Prostate gland (tissue), 2 donors: ENCODE results near the gene IL36B. TPM values are rescaled to one million over a fixed set of nuclear protein-coding genes. Genes with fewer than 3 reads are reported as not detected.

Source experiments
- DNase-seq: peaks from one replicate; pipeline ENCODE4 v3.0.0-alpha.2; 2019; ENCODE audit warnings: low spot score
- H3K27ac ChIP-seq, 2 donors: fragments of 200-600 bp; sonication (generic); 2 replicates each; pipeline ENCODE4 v1.5.1; 2017 to 2019
- H3K27me3 ChIP-seq: fragments of 200-600 bp; sonication (generic); replicated peaks from 2 replicates; pipeline ENCODE4 v1.5.1; 2019; ENCODE audit not compliant: insufficient read depth
- H3K36me3 ChIP-seq, 2 donors: fragments of 200-600 bp; sonication (generic); 1 replicate in 1 of 2; 2 replicates in 1 of 2; pipeline versions ENCODE4 v1.5.1 to v1.8.1; 2017 to 2019
- H3K4me1 ChIP-seq: fragments of 200-600 bp; sonication (generic); replicated peaks from 2 replicates; pipeline ENCODE4 v1.5.1; 2019
- H3K4me3 ChIP-seq, 2 donors: fragments of 200-600 bp; sonication (generic); 2 replicates each; pipeline ENCODE4 v1.5.1; 2017 to 2019
- H3K9me3 ChIP-seq: fragments of 200-600 bp; sonication (generic); 2 replicates; pipeline ENCODE4 v1.5.1; 2017
- CTCF ChIP-seq, 4 experiments: fragments of 200-600 bp in 2 of 4; fragments of 450-650 bp in 2 of 4; sonication (generic) in 2 of 4; IDR thresholded peaks; 1 replicate in 3 of 4; 2 replicates in 1 of 4; pipeline ENCODE4 v1.5.1; 2016 to 2019; ENCODE audit warnings: antibody characterized with exemption in 4 of 4, mild to moderate bottlenecking in 2 of 4, moderate library complexity in 2 of 4
- POLR2A ChIP-seq: fragments of 450-650 bp; IDR thresholded peaks from one replicate; pipeline ENCODE4 v1.6.1; 2016; ENCODE audit warnings: antibody characterized with exemption, mild to moderate bottlenecking
- POLR2AphosphoS5 ChIP-seq: sonication (generic); formaldehyde crosslinking; IDR thresholded peaks from one replicate; pipeline ENCODE4 v1.6.1; 2017; ENCODE audit warnings: antibody characterized with exemption
- WGBS: methylation state at CpG from one replicate; pipeline ENCODE4 v1.1.5; 2018; 5-methylcytosine and 5-hydroxymethylcytosine counted together
- intact Hi-C: fragments of 100-400 bp; cut with DNase I; formaldehyde crosslinking; loops from one replicate; pipeline ENCODE4 v1.14.2; 2022
- total RNA-seq, 2 donors: library from RNA; depleted of rRNA; stranded (reverse); fragments of >200 nt; gene quantifications; one replicate each; pipeline ENCODE4 v1.1.0, GENCODE V29; 2016

Gene IL36B
- total RNA-seq, 2 donors from 2014 or later, result not detected

- no peak for DNase-seq
- WGBS, result 95% methylated on average over 9 of the region's 9 CpGs
- intact Hi-C loops, result no loop called here
- TF ChIP-seq CTCF (IDR thresholded peaks at IDR 0.05) (no peak), POLR2AphosphoS5 (no peak), POLR2A (no peak)
- no peaks in the 10 kb centered on the region for H3K36me3 ChIP-seq
- H3K9me3 ChIP-seq, result no peaks in the 10 kb centered on the region
- no peaks in the 10 kb centered on the region for H3K27me3 ChIP-seq
- H3K4me1 ChIP-seq, result no peaks in the 10 kb centered on the region
- H3K27ac ChIP-seq, result no peak overlapping the region
- no peak overlapping the region for H3K4me3 ChIP-seq
Observed at GRCh38 chr2:113036763-113037162, 15.9 kb downstream of the IL36B start.

- Histone ChIP-seq H3K36me3 (no peaks in the 10 kb centered on the region), H3K27me3 (no peaks in the 10 kb centered on the region), H3K9me3 (no peaks in the 10 kb centered on the region), H3K4me3 (no peak overlapping the region), H3K4me1 (no peaks in the 10 kb centered on the region), H3K27ac (no peak overlapping the region)
- 80% methylated on average over 3 of the region's 3 CpGs for WGBS
- TF ChIP-seq POLR2AphosphoS5 (no peak), POLR2A (no peak), CTCF (IDR thresholded peaks at IDR 0.05) (no peak)
- no peak for DNase-seq
- intact Hi-C loops, result no loop called here
Observed at GRCh38 chr2:113034016-113034415, 18.7 kb downstream of the IL36B start.

GRCh38 chr2:113032737-113033136, 19.9 kb downstream of the IL36B start:
- Histone ChIP-seq H3K4me3 (no peak overlapping the region), H3K9me3 (no peaks in the 10 kb centered on the region), H3K4me1 (no peaks in the 10 kb centered on the region), H3K27me3 (no peaks in the 10 kb centered on the region), H3K36me3 (no peaks in the 10 kb centered on the region), H3K27ac (no peak overlapping the region)
- no peak for DNase-seq
- TF ChIP-seq CTCF (IDR thresholded peaks at IDR 0.05), result no peak
- TF ChIP-seq POLR2AphosphoS5, result no peak
- TF ChIP-seq POLR2A, result no peak
- intact Hi-C loops, result no loop called here
- WGBS, result 100% methylated on average over 1 of the region's 1 CpG

GRCh38 chr2:113028112-113028511, 24.6 kb downstream of the IL36B start:
- no peaks in the 10 kb centered on the region for H3K27me3 ChIP-seq
- 9% methylated on average over 1 of the region's 1 CpG for WGBS
- no peaks in the 10 kb centered on the region for H3K36me3 ChIP-seq
- H3K9me3 ChIP-seq, result no peaks in the 10 kb centered on the region
- H3K4me1 ChIP-seq, result no peaks in the 10 kb centered on the region
- TF ChIP-seq POLR2AphosphoS5 (no peak), CTCF (IDR thresholded peaks at IDR 0.05) (no peak), POLR2A (no peak)
- H3K27ac ChIP-seq, result no peak overlapping the region
- intact Hi-C loops, result no loop called here
- no peak overlapping the region for H3K4me3 ChIP-seq
- no peak for DNase-seq

- TF ChIP-seq POLR2A (no peak), CTCF (IDR thresholded peaks at IDR 0.05) (no peak), POLR2AphosphoS5 (no peak)
- Histone ChIP-seq H3K36me3 (no peaks in the 10 kb centered on the region), H3K27me3 (no peaks in the 10 kb centered on the region), H3K4me3 (no peak overlapping the region), H3K4me1 (no peaks in the 10 kb centered on the region), H3K9me3 (no peaks in the 10 kb centered on the region), H3K27ac (no peak overlapping the region)
- WGBS, result 70% methylated on average over 2 of the region's 2 CpGs
- intact Hi-C loops, result no loop called here
- DNase-seq, result no peak
Observed at GRCh38 chr2:113027691-113028090, 25.0 kb downstream of the IL36B start.
